CD4-positive, CD25-positive, alpha-beta regulatory T cell (primary cell): ENCODE results near the gene MAN2C1. TPM values are rescaled to one million over a fixed set of nuclear protein-coding genes. Genes with fewer than 3 reads are reported as not detected.
A peak's percentile ranks its signal among the peaks of the same experiment; 100 is the strongest.
"Not testable (repeated sequence)": the region's sequence is repeated elsewhere in the genome, so short reads cannot be mapped to it uniquely, and the experiment has no call there.

Source experiments
- ATAC-seq, 2 donors: fragments of 150-1000 bp; cut with Tn5 transposase; one replicate each; pipeline ENCODE4 v1.10.0; 2021; ENCODE audit warnings: low read depth in 2 of 2, moderate number of reproducible peaks in 2 of 2, moderate library complexity in 1 of 2
- DNase-seq, 3 donors: peaks; one replicate each; pipeline versions ENCODE4 v3.0.0 to v3.0.0-alpha.2; 2012 to 2022; ENCODE audit warnings: mixed read lengths in 1 of 3
- H3K27ac ChIP-seq: one replicate; pipeline ENCODE4 v1.7.0; 2013; ENCODE audit warnings: mild to moderate bottlenecking, low read length; ENCODE audit not compliant: insufficient read depth, poor library complexity, severe bottlenecking
- H3K27me3 ChIP-seq: one replicate; pipeline ENCODE4 v1.7.0; 2013; ENCODE audit warnings: low read length; ENCODE audit not compliant: control insufficient read depth, insufficient read depth
- H3K36me3 ChIP-seq: one replicate; pipeline ENCODE4 v1.7.0; 2013; ENCODE audit warnings: mild to moderate bottlenecking, low read length, moderate library complexity; ENCODE audit not compliant: control insufficient read depth, insufficient read depth
- H3K4me1 ChIP-seq: 2 replicates; pipeline ENCODE4 v1.7.0; 2013; ENCODE audit warnings: mild to moderate bottlenecking, low read length; ENCODE audit not compliant: insufficient read depth, control insufficient read depth, poor library complexity, severe bottlenecking
- H3K4me3 ChIP-seq: one replicate; pipeline ENCODE4 v1.7.0; 2013; ENCODE audit warnings: low read depth, mild to moderate bottlenecking, low read length, moderate library complexity
- H3K9me3 ChIP-seq, 2 experiments: 1 replicate in 1 of 2; 2 replicates in 1 of 2; pipeline ENCODE4 v1.7.0; 2013; ENCODE audit warnings: low read length in 2 of 2, mild to moderate bottlenecking in 1 of 2, moderate library complexity in 1 of 2; ENCODE audit not compliant: control insufficient read depth in 2 of 2
- H3K27ac Mint-ChIP-seq, 3 donors: one replicate each; pipeline ENCODE4 v1.8.0; 2020 to 2022; ENCODE audit warnings: mild to moderate bottlenecking in 3 of 3, mixed read lengths in 3 of 3, moderate library complexity in 2 of 3
- H3K27me3 Mint-ChIP-seq: one replicate; pipeline ENCODE4 v1.8.0; 2022; ENCODE audit warnings: mild to moderate bottlenecking, mixed read lengths
- H3K36me3 Mint-ChIP-seq: one replicate; pipeline ENCODE4 v1.8.0; 2020; ENCODE audit warnings: mixed read lengths
- H3K4me1 Mint-ChIP-seq, 4 donors: one replicate each; pipeline ENCODE4 v1.8.0; 2020 to 2022; ENCODE audit warnings: mixed read lengths in 4 of 4, mild to moderate bottlenecking in 1 of 4
- H3K4me3 Mint-ChIP-seq, 4 donors: one replicate each; pipeline ENCODE4 v1.8.0; 2020 to 2022; ENCODE audit warnings: mild to moderate bottlenecking in 4 of 4, mixed read lengths in 4 of 4, moderate library complexity in 3 of 4
- H3K9me3 Mint-ChIP-seq, 7 donors: one replicate each; pipeline ENCODE4 v1.8.0; 2020 to 2022; ENCODE audit warnings: mixed read lengths in 7 of 7, mild to moderate bottlenecking in 3 of 7, moderate library complexity in 2 of 7
- polyA plus RNA-seq, 4 donors: library from polyadenylated mRNA; unstranded; fragments of 300-500 nt; fragmentation: Illumina TruSeq; gene quantifications; one replicate each; pipeline ENCODE4 v1.2.3, GENCODE V29; 2021
- total RNA-seq: library from RNA; stranded (reverse); gene quantifications from one replicate; pipeline ENCODE4 v1.2.3, GENCODE V29; 2022

The MAN2C1 gene
- total and polyA plus RNA-seq, 5 donors from 2014 or later, result 21.4 to 353 (median 30.7) TPM

- not testable (repeated sequence) for H3K36me3 ChIP-seq, H3K4me1 ChIP-seq, H3K27ac ChIP-seq, H3K9me3 Mint-ChIP-seq, H3K4me3 ChIP-seq, H3K36me3 Mint-ChIP-seq, ATAC-seq, H3K27me3 ChIP-seq, H3K4me3 Mint-ChIP-seq, DNase-seq, H3K9me3 ChIP-seq, H3K4me1 Mint-ChIP-seq, H3K27ac Mint-ChIP-seq
- H3K27me3 Mint-ChIP-seq, result peaks cover 30% of the 10 kb centered on the region
Measured at GRCh38 chr15:75312548-75312947, 55.9 kb downstream of the MAN2C1 start.

GRCh38 chr15:75309711-75310110, 58.7 kb downstream of the MAN2C1 start:
- ATAC-seq (no peak), DNase-seq (no peak)
- Histone ChIP-seq H3K36me3 (no peaks in the 10 kb centered on the region), H3K27me3 (peaks cover 21% of the 10 kb centered on the region), H3K9me3 (no peaks in the 10 kb centered on the region), H3K4me3 (no peak overlapping the region), H3K4me1 (no peaks in the 10 kb centered on the region), H3K27ac (no peak overlapping the region)
- Mint-ChIP-seq H3K36me3 (no peaks in the 10 kb centered on the region), H3K9me3 (peaks cover 0 to 2% (median 0%) of the 10 kb centered on the region in 7 donors), H3K27ac (no peak overlapping the region), H3K4me3 (no peak overlapping the region), H3K27me3 (peaks cover 45% of the 10 kb centered on the region), H3K4me1 (peaks cover 0 to 2% (median 0%) of the 10 kb centered on the region in 4 donors)

GRCh38 chr15:75307778-75308390, 60.5 kb downstream of the MAN2C1 start:
- H3K27me3 Mint-ChIP-seq, result peaks cover 51% of the 10 kb centered on the region
- H3K4me3 Mint-ChIP-seq, result no peak overlapping the region
- no peak for ATAC-seq
- H3K27ac Mint-ChIP-seq, result no peak overlapping the region
- no peak overlapping the region for H3K4me3 ChIP-seq
- peaks cover 0 to 2% (median 0%) of the 10 kb centered on the region in 4 donors for H3K4me1 Mint-ChIP-seq
- DNase-seq, result peak in 1 of 3 donors; percentile 24
- peaks cover 24% of the 10 kb centered on the region for H3K27me3 ChIP-seq
- H3K36me3 Mint-ChIP-seq, result no peaks in the 10 kb centered on the region
- H3K36me3 ChIP-seq, result no peaks in the 10 kb centered on the region
- H3K9me3 ChIP-seq, result no peaks in the 10 kb centered on the region
- H3K4me1 ChIP-seq, result no peaks in the 10 kb centered on the region
- H3K9me3 Mint-ChIP-seq, result peaks cover 0 to 2% (median 0%) of the 10 kb centered on the region in 7 donors
- no peak overlapping the region for H3K27ac ChIP-seq

GRCh38 chr15:75306188-75306587, 62.2 kb downstream of the MAN2C1 start:
- H3K4me1 Mint-ChIP-seq, result peaks cover 0 to 2% (median 0%) of the 10 kb centered on the region in 4 donors
- Histone ChIP-seq H3K36me3 (no peaks in the 10 kb centered on the region), H3K27ac (no peak overlapping the region), H3K9me3 (no peaks in the 10 kb centered on the region), H3K4me1 (no peaks in the 10 kb centered on the region), H3K4me3 (no peak overlapping the region), H3K27me3 (peaks cover 24% of the 10 kb centered on the region)
- no peak for ATAC-seq
- peaks cover 0 to 2% (median 0%) of the 10 kb centered on the region in 7 donors for H3K9me3 Mint-ChIP-seq
- no peak overlapping the region for H3K27ac Mint-ChIP-seq
- H3K36me3 Mint-ChIP-seq, result no peaks in the 10 kb centered on the region
- no peak for DNase-seq
- no peak overlapping the region for H3K4me3 Mint-ChIP-seq
- H3K27me3 Mint-ChIP-seq, result peaks cover 42% of the 10 kb centered on the region

Other genes starting within 250 kb of the MAN2C1 start
- gene C15orf39, start 166.7 kb downstream of the MAN2C1 start, total RNA-seq, result 19.5 TPM
- gene C15orf39, start 166.7 kb downstream of the MAN2C1 start, polyA plus RNA-seq, result 1 to 10 TPM; 1.2 to 2.3 (median 1.8) TPM
- gene GOLGA6C, start 110.3 kb downstream of the MAN2C1 start, total RNA-seq, result not detected
- not detected for gene GOLGA6C, start 110.3 kb downstream of the MAN2C1 start, polyA plus RNA-seq
- gene GOLGA6D, start 85.8 kb downstream of the MAN2C1 start, total RNA-seq, result not detected
- not detected for gene GOLGA6D, start 85.8 kb downstream of the MAN2C1 start, polyA plus RNA-seq
- 30.3 TPM for gene COMMD4, start 32.5 kb downstream of the MAN2C1 start, total RNA-seq
- gene COMMD4, start 32.5 kb downstream of the MAN2C1 start, polyA plus RNA-seq, result 10 to 100 TPM; 44.7 to 68.1 (median 56.6) TPM
- 23.7 TPM for gene NEIL1, start 21.6 kb downstream of the MAN2C1 start, total RNA-seq
- gene NEIL1, start 21.6 kb downstream of the MAN2C1 start, polyA plus RNA-seq, result 1 to 10 TPM; 1.1 to 3.4 (median 1.4) TPM
- 123 TPM for gene SIN3A, start 83.1 kb upstream of the MAN2C1 start, total RNA-seq
- 10 to 100 TPM; 13.6 to 15.0 (median 14.8) TPM for gene SIN3A, start 83.1 kb upstream of the MAN2C1 start, polyA plus RNA-seq
- gene PTPN9, start 210.7 kb upstream of the MAN2C1 start, total RNA-seq, result 24.7 TPM
- gene PTPN9, start 210.7 kb upstream of the MAN2C1 start, polyA plus RNA-seq, result 10 to 100 TPM; 18.3 to 29.8 (median 23.3) TPM